ENCODE measurements around the gene FOXI2.

Gene FOXI2

GRCh38 chr10:127744956-127745355, 8.0 kb downstream of the FOXI2 start:
- no peak for DNase-seq

- no peak for DNase-seq
Measured at GRCh38 chr10:127745861-127746260, 8.9 kb downstream of the FOXI2 start.

- DNase-seq, result peak; percentile 45
Measured at GRCh38 chr10:127755753-127756152, 18.8 kb downstream of the FOXI2 start.

DNA sequence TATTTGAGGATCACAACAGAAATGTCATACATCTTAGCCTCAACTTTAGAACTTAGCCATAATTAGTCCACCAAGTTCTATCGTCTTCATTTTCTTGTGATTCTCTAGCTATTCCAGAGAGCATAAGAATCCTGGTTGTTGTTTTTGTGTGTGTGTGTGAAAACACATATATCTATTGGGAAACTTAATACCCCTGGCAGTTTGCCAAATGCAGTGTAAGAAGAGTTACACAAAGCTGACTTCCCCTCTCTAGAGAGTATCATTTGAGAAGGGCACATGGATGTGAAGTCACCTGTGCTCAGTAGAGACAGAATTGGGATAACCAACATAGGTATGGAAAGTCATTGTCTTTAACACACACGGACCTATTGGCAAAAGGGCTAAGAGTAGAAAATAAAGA, 19.3 kb downstream of the FOXI2 start:
- DNase-seq, result no peak

- no peak for DNase-seq
Measured at GRCh38 chr10:127757033-127757432, 20.0 kb downstream of the FOXI2 start.

- DNase-seq, result no peak
Measured at GRCh38 chr10:127759276-127759675, 22.3 kb downstream of the FOXI2 start.

- no peak for DNase-seq
Measured at GRCh38 chr10:127762925-127763324, 25.9 kb downstream of the FOXI2 start.

DNA sequence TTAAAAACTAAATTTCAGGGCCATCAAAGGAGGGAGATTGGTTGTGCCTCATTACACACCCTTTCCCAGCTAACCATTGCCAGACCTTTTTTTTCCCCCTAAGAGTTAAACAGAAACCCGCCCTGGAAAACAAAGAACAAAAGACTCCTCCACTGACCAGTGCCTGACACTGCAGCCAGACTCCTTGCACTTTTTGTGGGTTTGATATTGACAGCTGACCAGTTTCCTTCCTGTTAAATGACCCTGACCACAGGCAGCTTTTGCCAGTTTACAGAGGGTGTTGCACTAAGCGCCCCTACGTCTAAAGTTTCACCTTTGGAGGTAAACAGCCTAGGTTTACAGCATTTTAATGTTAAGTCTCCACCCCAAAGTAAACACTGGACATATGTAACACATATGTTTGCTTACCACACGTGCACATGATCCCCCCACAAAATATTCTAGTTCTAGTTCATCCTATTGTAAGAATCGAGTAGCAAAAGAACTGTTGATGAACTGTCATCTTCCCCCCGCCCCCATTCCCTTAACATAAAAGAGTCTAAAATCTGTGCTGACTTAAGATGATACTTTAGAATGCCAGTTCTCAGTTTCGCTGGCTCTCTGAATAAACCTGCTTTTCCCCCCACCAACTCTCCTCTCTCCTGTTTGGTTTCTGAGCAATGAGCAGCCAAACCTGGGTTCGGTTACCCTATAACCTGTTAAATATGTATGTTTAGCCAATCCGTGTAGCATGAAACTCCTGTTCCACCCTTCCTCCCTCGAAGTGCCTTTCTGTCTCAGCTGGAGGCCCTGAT, 38.0 kb downstream of the FOXI2 start:
- DNase-seq, result peak; percentile 69

GRCh38 chr10:127776816-127777215, 39.8 kb downstream of the FOXI2 start:
- no peak for DNase-seq

GRCh38 chr10:127781412-127781811, 44.4 kb downstream of the FOXI2 start:
- DNase-seq, result no peak

DNA sequence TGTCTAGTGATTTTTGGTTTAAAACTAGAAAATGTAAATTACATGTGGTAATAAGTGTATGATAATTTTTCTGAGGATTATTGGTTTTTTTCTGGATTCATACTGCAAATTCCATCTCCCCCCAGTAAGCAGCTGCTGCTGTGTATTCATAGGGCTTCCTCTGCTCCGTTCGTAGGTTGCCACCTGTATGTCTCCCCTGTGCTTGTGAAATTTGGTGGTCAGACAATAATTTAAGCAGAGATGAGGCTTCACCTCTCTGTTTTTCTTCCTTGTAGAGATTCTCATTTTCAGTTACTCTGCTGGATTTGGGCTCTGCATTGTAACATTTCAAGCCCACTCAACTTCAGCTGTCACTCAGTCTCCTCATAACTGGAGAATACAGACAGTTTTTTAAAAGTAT, 50.9 kb downstream of the FOXI2 start:
- DNase-seq, result no peak

DNA sequence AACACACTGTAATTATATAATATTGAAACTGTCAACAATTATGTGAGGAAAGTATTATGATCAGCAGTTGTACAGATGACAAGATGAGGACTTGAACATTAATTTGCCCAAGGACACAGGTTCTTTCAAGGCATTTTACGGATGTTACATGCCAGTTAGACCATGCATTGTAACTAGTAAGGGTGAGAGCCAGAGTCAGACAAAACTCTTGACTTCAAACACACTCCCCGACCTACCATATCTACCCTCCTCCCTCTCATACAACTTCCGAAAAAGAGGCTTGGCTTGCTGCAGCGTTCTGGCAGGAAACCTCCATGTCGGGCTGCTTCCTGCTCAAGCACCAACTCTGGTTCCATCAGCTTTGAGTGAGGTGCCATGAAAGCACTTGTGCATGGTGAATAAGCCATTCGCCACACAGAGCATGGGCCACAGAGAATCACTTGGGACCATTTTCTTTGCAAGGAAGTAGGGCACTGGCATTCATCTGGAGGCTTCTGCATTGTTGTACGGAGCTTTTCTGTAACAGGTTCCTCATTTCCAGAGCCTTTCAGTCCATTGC, 53.2 kb downstream of the FOXI2 start:
- no peak for DNase-seq
